BJ (cell line): Measurements from ENCODE around the gene MRGPRX2. TPM values are rescaled to one million over a fixed set of nuclear protein-coding genes. Genes with fewer than 3 reads are reported as not detected.

Source experiments
- CTCF ChIA-PET: fragments of 350-600 bp; formaldehyde crosslinking; extraction: SDS; loops from one replicate; lab custom pipeline; 2021; ENCODE audit warnings: antibody characterized with exemption, inconsistent platforms; lab: Yijun Ruan, JAX
- POLR2A ChIA-PET: fragments of 300-600 bp; sonication (Branson Sonifier 250); formaldehyde crosslinking; extraction: SDS; loops from one replicate; lab custom pipeline; 2021; ENCODE audit warnings: antibody characterized with exemption; lab: Charles Lee
- DNase-seq: peaks from one replicate; pipeline ENCODE4 v3.0.0-alpha.2; 2011; ENCODE audit warnings: low read depth
- H3K27me3 ChIP-seq: 2 replicates; pipeline ENCODE4 v1.6.0; 2011; ENCODE audit warnings: low read length; ENCODE audit not compliant: control insufficient read depth, insufficient read depth
- H3K36me3 ChIP-seq: 2 replicates; pipeline ENCODE4 v1.5.1; 2011; ENCODE audit warnings: low read length; ENCODE audit not compliant: control insufficient read depth, insufficient read depth
- H3K4me3 ChIP-seq: 2 replicates; pipeline ENCODE4 v1.5.1; 2011; ENCODE audit warnings: low read depth, mild to moderate bottlenecking, control low read depth, low read length
- CTCF ChIP-seq: IDR thresholded peaks from 2 replicates; pipeline ENCODE4 v1.5.1; 2011; ENCODE audit warnings: low read depth, mild to moderate bottlenecking, control low read depth, inconsistent platforms, low read length, moderate library complexity; ENCODE audit not compliant: insufficient read depth
- polyA plus RNA-seq: library from polyadenylated mRNA; depleted of rRNA; stranded (reverse); fragments of >200 nt; gene quantifications from 2 replicates; pipeline ENCODE4 v1.2.3, GENCODE V29; 2011

The MRGPRX2 gene
- polyA plus RNA-seq, 1 experiment: not detected

DNA sequence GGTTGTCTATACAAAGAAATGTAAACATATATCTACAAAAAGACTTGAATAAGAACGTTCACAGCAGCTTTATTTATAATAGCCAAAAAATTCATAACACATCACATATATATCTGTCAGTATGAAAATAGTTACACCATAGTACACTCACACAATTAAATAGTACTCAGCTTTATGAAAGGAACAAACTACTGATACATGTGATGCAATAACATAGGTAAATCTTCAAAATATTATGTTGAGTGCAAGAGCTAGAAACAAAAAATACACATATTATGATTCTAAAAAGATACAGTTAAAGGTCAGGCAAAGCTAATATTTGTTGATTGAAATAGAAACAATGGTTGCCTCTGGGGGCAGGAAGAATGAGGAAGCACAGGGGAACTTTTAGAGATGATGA lies 6.6 kb downstream of the MRGPRX2 start:
- DNase-seq: no peak
- TF ChIP-seq CTCF: no peak
- CTCF ChIA-PET: interaction anchor here (0.6 to 2.3 kb wide), 3 partner anchors 17 to 1013 kb away, joined by 3 to 10 read pairs (median 7); no protein-coding TSS in a partner anchor
- no peak overlapping the region for H3K4me3 ChIP-seq
- POLR2A ChIA-PET: no interaction called here
- H3K36me3 ChIP-seq: no peaks in the 10 kb centered on the region
- peaks cover under 1% of the 10 kb centered on the region; the same call in 1 of the 2 replicates for H3K27me3 ChIP-seq

DNA sequence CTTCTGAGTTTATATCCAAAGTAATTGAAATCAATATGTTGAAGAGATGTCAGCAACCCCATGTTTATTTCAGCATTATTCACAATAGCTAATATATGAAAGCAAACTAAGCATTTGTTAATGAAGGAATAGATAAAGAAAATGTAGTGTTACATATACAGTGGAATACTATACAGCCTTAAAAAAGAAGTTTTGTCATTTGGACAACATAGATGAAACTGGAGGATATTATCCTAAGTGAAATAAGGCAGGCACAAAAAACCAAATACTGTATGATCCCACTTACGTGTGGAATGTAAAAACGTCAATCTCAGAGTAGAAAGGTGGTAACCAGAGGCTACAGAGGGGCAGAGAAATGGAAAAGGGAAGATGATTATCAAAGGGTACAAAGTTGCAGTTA lies 10.2 kb downstream of the MRGPRX2 start:
- H3K27me3 ChIP-seq: no peaks in the 10 kb centered on the region
- no peaks in the 10 kb centered on the region for H3K36me3 ChIP-seq
- ChIA-PET CTCF (no interaction called here), POLR2A (no interaction called here)
- no peak for DNase-seq
- no peak overlapping the region for H3K4me3 ChIP-seq
- no peak for TF ChIP-seq CTCF

- POLR2A ChIA-PET: no interaction called here
Observed at GRCh38 chr11:19049351-19049750, 11.2 kb downstream of the MRGPRX2 start.

GRCh38 chr11:19040051-19040450 lies 20.5 kb downstream of the MRGPRX2 start:
- ChIA-PET POLR2A (no interaction called here), CTCF (no interaction called here)
- Histone ChIP-seq H3K27me3 (no peaks in the 10 kb centered on the region), H3K4me3 (no peak overlapping the region), H3K36me3 (no peaks in the 10 kb centered on the region)
- DNase-seq: no peak
- TF ChIP-seq CTCF: no peak

More at GRCh38 chr11:19049351-19049750, 11.2 kb downstream of the MRGPRX2 start:
- Histone ChIP-seq H3K27me3 (no peaks in the 10 kb centered on the region), H3K4me3 (no peak overlapping the region), H3K36me3 (no peaks in the 10 kb centered on the region)
- TF ChIP-seq CTCF: no peak
- CTCF ChIA-PET: no interaction called here
- DNase-seq: no peak

- Histone ChIP-seq H3K4me3 (no peak overlapping the region), H3K27me3 (no peaks in the 10 kb centered on the region), H3K36me3 (no peaks in the 10 kb centered on the region)
- TF ChIP-seq CTCF: no peak
- no peak for DNase-seq
- ChIA-PET POLR2A (no interaction called here), CTCF (no interaction called here)
Observed at GRCh38 chr11:19039409-19039808, 21.1 kb downstream of the MRGPRX2 start.
